Thyroid gland (tissue), 4 donors: ENCODE results near the gene TBXAS1. TPM values are rescaled to one million over a fixed set of nuclear protein-coding genes. Genes with fewer than 3 reads are reported as not detected.

Experiments
- DNase-seq, 2 donors: peaks; one replicate each; pipeline ENCODE4 v3.0.0-alpha.2; 2019
- H3K27ac ChIP-seq, 3 donors: fragments of 200-600 bp; sonication (generic); 1 replicate in 2 of 3; 2 replicates in 1 of 3; pipeline ENCODE4 v1.5.1; 2016 to 2019; ENCODE audit warnings: mild to moderate bottlenecking in 1 of 3, moderate library complexity in 1 of 3
- H3K27me3 ChIP-seq: fragments of 200-600 bp; sonication (generic); one replicate; pipeline ENCODE4 v1.5.1; 2019
- H3K36me3 ChIP-seq, 2 donors: fragments of 200-600 bp; sonication (generic); one replicate each; pipeline ENCODE4 v1.5.1; 2016 to 2019
- H3K4me1 ChIP-seq, 2 donors: fragments of 200-600 bp; sonication (generic); one replicate each; pipeline ENCODE4 v1.5.1; 2017 to 2019
- H3K4me3 ChIP-seq, 3 donors: fragments of 200-600 bp; sonication (generic); replicated peaks in 1 of 3; 1 replicate in 2 of 3; 2 replicates in 1 of 3; pipeline ENCODE4 v1.5.1; 2016; ENCODE audit warnings: mild to moderate bottlenecking in 1 of 3
- H3K9me3 ChIP-seq: fragments of 200-600 bp; sonication (generic); one replicate; pipeline ENCODE4 v1.5.1; 2017
- POLR2A ChIP-seq, 2 donors: fragments of 450-650 bp; IDR thresholded peaks; one replicate each; pipeline ENCODE4 v1.6.1; 2017; ENCODE audit warnings: antibody characterized with exemption in 2 of 2, mild to moderate bottlenecking in 2 of 2, moderate library complexity in 1 of 2
- WGBS, 2 donors: methylation state at CpG; one replicate each; pipeline ENCODE4 v1.1.5; 2017; 5-methylcytosine and 5-hydroxymethylcytosine counted together
- intact Hi-C: fragments of 100-400 bp; cut with DNase I; formaldehyde crosslinking; loops from one replicate; pipeline ENCODE4 v1.15.1; 2023
- total RNA-seq, 4 donors: library from RNA; depleted of rRNA; stranded (reverse); fragments of >200 nt; gene quantifications; one replicate each; pipeline ENCODE4 v1.2.3, GENCODE V29; 2016
- TF ChIP-seq, protein P1 (sequence below), 6 experiments: fragments of 200-600 bp in 3 of 6; fragments of 450-650 bp in 3 of 6; sonication (generic) in 3 of 6; IDR thresholded peaks; one replicate each; pipeline ENCODE4 v1.5.1; 2016 to 2019; ENCODE audit warnings: antibody characterized with exemption in 6 of 6, mild to moderate bottlenecking in 2 of 6, inconsistent platforms in 1 of 6, moderate library complexity in 1 of 6

The TBXAS1 gene
- total RNA-seq, 4 donors from 2014 or later: 5.1 to 13.2 (median 8.7) TPM

DNA sequence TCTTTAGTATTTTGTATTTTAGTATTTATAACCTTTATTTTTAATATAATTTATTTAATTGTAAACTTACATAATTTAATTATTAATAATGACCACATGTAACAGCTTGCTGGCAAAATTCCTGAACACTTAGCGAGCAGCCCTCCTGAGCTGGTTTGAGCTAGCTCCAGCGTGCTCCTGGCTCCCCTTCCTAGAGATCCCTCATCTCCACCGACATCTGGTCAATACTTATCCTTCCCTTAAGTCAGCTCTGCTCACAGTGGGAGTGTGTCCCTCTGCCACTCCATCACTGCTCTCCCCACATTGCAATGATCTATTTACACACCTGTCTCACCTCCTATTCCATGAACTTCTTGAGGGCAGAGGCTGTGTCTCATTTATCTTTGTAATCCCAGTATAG, 20.6 kb upstream of the TBXAS1 start:
- Histone ChIP-seq H3K4me1 (no peaks in the 10 kb centered on the region), H3K9me3 (no peaks in the 10 kb centered on the region), H3K27me3 (no peaks in the 10 kb centered on the region), H3K36me3 (no peaks in the 10 kb centered on the region), H3K4me3 (no peak overlapping the region), H3K27ac (no peak overlapping the region)
- WGBS, 2 donors: 80 to 85% methylated on average over 3 of the region's 3 CpGs
- TF ChIP-seq, protein P1, sequence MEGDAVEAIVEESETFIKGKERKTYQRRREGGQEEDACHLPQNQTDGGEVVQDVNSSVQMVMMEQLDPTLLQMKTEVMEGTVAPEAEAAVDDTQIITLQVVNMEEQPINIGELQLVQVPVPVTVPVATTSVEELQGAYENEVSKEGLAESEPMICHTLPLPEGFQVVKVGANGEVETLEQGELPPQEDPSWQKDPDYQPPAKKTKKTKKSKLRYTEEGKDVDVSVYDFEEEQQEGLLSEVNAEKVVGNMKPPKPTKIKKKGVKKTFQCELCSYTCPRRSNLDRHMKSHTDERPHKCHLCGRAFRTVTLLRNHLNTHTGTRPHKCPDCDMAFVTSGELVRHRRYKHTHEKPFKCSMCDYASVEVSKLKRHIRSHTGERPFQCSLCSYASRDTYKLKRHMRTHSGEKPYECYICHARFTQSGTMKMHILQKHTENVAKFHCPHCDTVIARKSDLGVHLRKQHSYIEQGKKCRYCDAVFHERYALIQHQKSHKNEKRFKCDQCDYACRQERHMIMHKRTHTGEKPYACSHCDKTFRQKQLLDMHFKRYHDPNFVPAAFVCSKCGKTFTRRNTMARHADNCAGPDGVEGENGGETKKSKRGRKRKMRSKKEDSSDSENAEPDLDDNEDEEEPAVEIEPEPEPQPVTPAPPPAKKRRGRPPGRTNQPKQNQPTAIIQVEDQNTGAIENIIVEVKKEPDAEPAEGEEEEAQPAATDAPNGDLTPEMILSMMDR (IDR thresholded peaks at IDR 0.05): no peak
- TF ChIP-seq POLR2A (IDR thresholded peaks at IDR 0.05): no peak
- intact Hi-C loops: no loop called here
- DNase-seq: no peak

DNA sequence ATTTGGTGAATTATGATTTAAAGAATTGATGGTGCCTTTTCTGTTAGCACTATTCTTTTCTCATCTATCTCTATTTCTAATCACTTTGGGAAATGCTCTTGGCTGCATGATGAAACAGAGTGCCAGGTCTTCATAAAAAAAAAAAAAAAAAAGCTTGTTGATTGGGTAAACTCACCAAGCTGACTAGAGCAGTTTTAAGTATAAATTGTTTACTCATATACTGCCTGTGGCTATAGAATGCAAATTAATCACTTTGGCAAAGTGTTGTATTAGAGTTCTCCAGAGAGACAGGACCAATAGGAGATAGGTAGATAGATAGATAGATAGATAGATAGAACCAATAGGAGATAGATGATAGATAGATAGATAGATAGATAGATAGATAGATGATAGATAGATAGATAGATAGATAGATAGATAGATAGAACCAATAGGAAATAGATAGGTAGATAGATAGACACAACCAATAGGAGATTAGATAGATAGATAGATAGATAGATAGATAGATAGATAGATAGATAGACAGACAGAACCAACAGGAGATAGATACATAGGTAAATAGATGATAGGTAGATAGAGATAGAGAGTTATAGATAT, 20.1 kb upstream of the TBXAS1 start:
- H3K4me3 ChIP-seq: no peak overlapping the region
- H3K36me3 ChIP-seq: no peaks in the 10 kb centered on the region
- DNase-seq: no peak
- H3K27ac ChIP-seq: no peak overlapping the region
- H3K4me1 ChIP-seq: no peaks in the 10 kb centered on the region
- intact Hi-C loops: no loop called here
- H3K27me3 ChIP-seq: no peaks in the 10 kb centered on the region
- no peak for TF ChIP-seq POLR2A (IDR thresholded peaks at IDR 0.05)
- TF ChIP-seq, protein P1 (IDR thresholded peaks at IDR 0.05): no peak
- no peaks in the 10 kb centered on the region for H3K9me3 ChIP-seq

DNA sequence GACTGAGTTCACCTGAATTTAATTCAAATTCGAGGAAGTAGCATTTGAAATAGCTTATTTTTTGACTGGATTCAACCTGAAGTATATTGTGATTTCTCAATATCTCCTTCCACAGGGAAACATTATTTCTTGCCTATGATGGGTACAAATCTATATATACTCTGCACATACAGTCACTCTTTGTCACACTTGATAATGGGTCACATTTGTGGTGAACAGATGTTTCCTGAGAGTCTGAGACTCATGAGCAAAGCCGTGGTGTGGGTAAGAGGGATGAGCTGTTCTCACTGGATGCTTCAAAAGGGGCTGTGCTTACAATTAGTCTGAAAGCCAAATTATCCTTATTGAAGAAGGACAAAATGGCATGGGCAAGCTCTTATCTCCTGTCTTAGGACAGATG, 18.0 kb upstream of the TBXAS1 start:
- Histone ChIP-seq H3K36me3 (no peaks in the 10 kb centered on the region), H3K27ac (no peak overlapping the region), H3K27me3 (no peaks in the 10 kb centered on the region), H3K9me3 (no peaks in the 10 kb centered on the region), H3K4me1 (no peaks in the 10 kb centered on the region), H3K4me3 (no peak overlapping the region)
- intact Hi-C loops: no loop called here
- no peak for DNase-seq
- 77 to 80% methylated on average over 2 of the region's 2 CpGs for WGBS, 2 donors
- TF ChIP-seq POLR2A (IDR thresholded peaks at IDR 0.05): no peak
- TF ChIP-seq, protein P1 (IDR thresholded peaks at IDR 0.05): no peak

DNA sequence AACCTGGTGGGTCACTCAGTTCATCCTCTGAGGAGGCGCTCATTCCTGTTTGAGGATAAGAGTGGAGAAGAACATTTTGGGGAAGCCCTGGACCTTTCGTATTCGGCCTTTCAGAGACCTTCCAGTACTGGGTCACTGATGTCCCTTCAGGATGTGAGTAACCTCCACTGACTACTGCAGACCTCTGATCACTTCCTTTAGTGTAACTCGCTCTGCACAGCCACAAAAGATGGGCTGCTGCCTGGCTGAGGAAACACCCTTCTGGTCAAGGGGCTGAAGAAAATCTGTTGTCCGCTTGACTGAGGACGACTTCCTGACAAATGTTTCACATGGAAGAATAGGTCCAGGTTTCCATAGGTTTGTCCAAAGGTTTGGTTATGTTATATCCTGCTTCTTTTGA, 15.9 kb upstream of the TBXAS1 start:
- DNase-seq: no peak
- Histone ChIP-seq H3K27me3 (no peaks in the 10 kb centered on the region), H3K9me3 (no peaks in the 10 kb centered on the region), H3K36me3 (no peaks in the 10 kb centered on the region), H3K4me3 (no peak overlapping the region), H3K27ac (no peak overlapping the region), H3K4me1 (no peaks in the 10 kb centered on the region)
- intact Hi-C loops: no loop called here
- no peak for TF ChIP-seq POLR2A (IDR thresholded peaks at IDR 0.05)
- TF ChIP-seq, protein P1 (IDR thresholded peaks at IDR 0.05): no peak
- 89 to 91% methylated on average over 6 of the region's 6 CpGs for WGBS, 2 donors

DNA sequence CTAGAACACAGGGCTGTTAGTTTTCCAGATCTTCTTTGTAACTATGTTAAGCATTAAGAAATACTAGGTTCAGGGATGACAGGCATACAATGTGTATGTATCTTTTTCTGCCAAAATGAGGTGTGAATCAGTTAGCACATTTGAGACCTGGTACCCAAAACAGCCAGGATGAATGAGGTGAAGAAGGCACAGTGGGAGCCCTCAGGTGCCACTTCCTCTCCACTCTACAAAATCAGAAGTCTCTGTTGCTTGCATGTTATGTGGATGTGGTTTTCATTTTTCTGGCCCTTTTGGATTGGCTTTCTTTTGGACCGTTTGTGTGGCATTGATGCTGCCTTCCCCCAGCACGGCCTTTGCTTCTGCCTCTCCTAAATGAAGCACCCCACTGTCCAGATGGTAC, 15.4 kb upstream of the TBXAS1 start:
- 91 to 96% methylated on average over 2 of the region's 2 CpGs for WGBS, 2 donors
- no peak for DNase-seq
- H3K36me3 ChIP-seq: no peaks in the 10 kb centered on the region
- no peaks in the 10 kb centered on the region for H3K4me1 ChIP-seq
- no peak overlapping the region for H3K4me3 ChIP-seq
- H3K27me3 ChIP-seq: no peaks in the 10 kb centered on the region
- H3K9me3 ChIP-seq: no peaks in the 10 kb centered on the region
- intact Hi-C loops: no loop called here
- H3K27ac ChIP-seq: no peak overlapping the region
- TF ChIP-seq, protein P1 (IDR thresholded peaks at IDR 0.05): no peak
- no peak for TF ChIP-seq POLR2A (IDR thresholded peaks at IDR 0.05)
